Activated naive CD8-positive, alpha-beta T cell treated with anti-CD3 and anti-CD28 coated beads, Interleukin-2, amount 50 U/mL, for 24 hours (primary cell): ENCODE results near the gene ABL1.
"Not testable (repeated sequence)": the region's sequence is repeated elsewhere in the genome, so short reads cannot be mapped to it uniquely, and the experiment has no call there.

ENCODE experiments used
- ATAC-seq: fragments of 150-1000 bp; cut with Tn5 transposase; one replicate; pipeline ENCODE4 v1.10.0; 2021
- DNase-seq: peaks from one replicate; pipeline ENCODE4 v3.0.0; 2021
- H3K27ac Mint-ChIP-seq: one replicate; pipeline ENCODE4 v1.8.0; 2021; ENCODE audit warnings: mild to moderate bottlenecking, mixed read lengths
- H3K27me3 Mint-ChIP-seq: one replicate; pipeline ENCODE4 v1.8.0; 2021; ENCODE audit warnings: mixed read lengths
- H3K36me3 Mint-ChIP-seq: one replicate; pipeline ENCODE4 v1.8.0; 2021; ENCODE audit warnings: low read depth, mixed read lengths
- H3K4me1 Mint-ChIP-seq: one replicate; pipeline ENCODE4 v1.8.0; 2021; ENCODE audit warnings: mixed read lengths
- H3K4me3 Mint-ChIP-seq: one replicate; pipeline ENCODE4 v1.8.0; 2021; ENCODE audit warnings: mild to moderate bottlenecking, moderate library complexity, mixed read lengths
- H3K9me3 Mint-ChIP-seq: one replicate; pipeline ENCODE4 v1.8.0; 2021; ENCODE audit warnings: mixed read lengths

The ABL1 gene

DNA sequence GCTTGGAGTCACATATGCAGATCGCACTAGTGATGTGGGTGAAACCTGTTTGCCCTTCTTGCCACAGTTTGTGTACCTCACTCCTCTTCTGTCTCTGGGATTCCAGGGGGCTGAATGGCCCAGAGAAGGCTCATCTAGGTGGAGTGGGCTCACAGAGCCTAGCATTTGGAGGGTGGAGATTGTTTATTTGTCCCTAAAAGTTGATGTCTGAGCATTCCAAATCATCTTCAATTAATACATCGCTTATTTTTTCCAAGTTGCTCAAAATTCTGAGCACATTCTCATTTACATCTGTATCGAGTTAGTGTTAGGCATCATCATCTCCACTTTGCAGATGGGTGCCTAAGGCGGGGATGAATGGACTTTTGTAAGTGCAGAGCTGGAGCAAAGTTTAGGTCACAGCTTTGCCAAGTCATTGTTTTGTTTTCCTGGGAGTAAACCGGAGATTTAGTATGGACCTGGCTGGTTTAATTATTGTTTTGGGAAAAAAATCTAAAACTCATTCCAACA is 2.0 kb downstream of the ABL1 start:
- DNase-seq (no peak), ATAC-seq (no peak)
- peak overlapping the region; percentile 2 for H3K27ac Mint-ChIP-seq
- H3K9me3 Mint-ChIP-seq = no peaks in the 10 kb centered on the region
- peaks cover 7% of the 10 kb centered on the region for H3K36me3 Mint-ChIP-seq
- H3K27me3 Mint-ChIP-seq = no peaks in the 10 kb centered on the region
- H3K4me3 Mint-ChIP-seq = peak overlapping the region; percentile 55
- peaks cover 41% of the 10 kb centered on the region for H3K4me1 Mint-ChIP-seq

DNA sequence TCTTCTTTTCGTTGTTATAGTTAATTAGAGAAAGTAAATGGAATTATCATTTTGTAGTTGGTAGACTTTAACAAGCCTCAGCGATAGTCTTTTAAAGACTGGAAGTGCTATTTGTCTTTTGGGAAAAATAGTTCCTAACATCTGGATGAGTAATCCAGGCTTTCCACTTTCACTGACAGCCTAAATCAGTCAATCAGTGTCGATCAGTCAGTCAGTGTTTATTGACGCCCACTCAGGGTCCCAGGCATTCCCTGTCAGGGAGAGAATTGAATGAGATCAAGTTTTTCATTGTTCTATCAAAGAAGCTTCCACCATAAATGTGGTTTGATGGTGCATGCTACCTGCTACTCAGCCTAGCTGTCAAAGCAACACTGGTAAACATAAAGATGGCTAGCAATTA is 2.6 kb downstream of the ABL1 start:
- H3K36me3 Mint-ChIP-seq = peaks cover 7% of the 10 kb centered on the region
- no peaks in the 10 kb centered on the region for H3K27me3 Mint-ChIP-seq
- ATAC-seq (no peak), DNase-seq (no peak)
- H3K9me3 Mint-ChIP-seq = no peaks in the 10 kb centered on the region
- no peak overlapping the region for H3K27ac Mint-ChIP-seq
- peak overlapping the region; percentile 55 for H3K4me3 Mint-ChIP-seq
- peaks cover 40% of the 10 kb centered on the region for H3K4me1 Mint-ChIP-seq

DNA sequence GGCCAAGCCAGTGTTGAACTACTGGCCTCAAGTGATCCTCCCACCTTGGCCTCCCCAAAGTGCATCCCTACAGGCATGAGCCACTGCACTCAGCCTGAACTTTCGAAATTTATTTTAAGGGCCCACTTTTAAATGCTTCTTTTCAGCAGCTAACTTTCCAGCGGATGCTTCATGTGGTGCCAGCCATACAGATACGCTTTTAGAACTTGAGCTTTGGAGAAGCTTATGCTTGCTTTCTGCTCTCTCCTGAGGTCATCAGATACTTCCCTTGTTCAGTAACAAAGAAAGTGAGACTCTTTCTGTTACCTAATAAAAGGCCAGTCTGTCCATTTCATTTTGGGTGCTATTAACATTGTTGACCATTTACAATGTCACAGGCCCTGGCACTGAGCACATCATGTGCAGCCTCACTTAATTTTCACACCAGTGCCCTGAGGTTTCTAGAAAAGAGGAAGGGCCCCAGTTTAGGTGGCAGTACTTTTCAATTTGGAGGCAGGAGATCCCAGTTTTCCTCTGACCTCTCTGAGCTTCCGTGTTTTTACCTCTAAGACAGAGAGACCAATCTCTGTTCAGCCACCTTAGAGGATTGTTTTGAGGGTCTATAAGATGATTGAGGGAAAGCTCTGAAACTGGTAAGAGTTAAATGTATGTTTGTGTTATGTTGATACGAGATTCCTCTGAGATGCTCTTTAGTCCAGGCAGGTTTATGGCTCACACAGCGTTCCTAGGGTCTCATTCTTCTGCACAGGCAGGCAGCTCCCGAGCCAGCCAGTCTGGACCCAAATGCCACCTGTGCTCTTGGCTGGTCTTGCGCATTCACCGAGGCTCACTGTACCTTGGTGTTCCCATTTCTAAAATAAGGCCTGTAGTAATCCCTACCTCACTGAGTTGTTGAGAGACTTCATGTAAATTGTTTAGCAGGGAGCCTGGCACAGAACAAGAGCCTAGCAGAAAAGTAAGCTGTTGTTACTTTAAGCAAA is 4.4 kb downstream of the ABL1 start:
- peaks cover 28% of the 10 kb centered on the region for H3K4me1 Mint-ChIP-seq
- no peak overlapping the region for H3K27ac Mint-ChIP-seq
- DNase-seq (no peak), ATAC-seq (no peak)
- H3K27me3 Mint-ChIP-seq = no peaks in the 10 kb centered on the region
- H3K9me3 Mint-ChIP-seq = no peaks in the 10 kb centered on the region
- H3K4me3 Mint-ChIP-seq = no peak overlapping the region
- H3K36me3 Mint-ChIP-seq = peaks cover 9% of the 10 kb centered on the region

DNA sequence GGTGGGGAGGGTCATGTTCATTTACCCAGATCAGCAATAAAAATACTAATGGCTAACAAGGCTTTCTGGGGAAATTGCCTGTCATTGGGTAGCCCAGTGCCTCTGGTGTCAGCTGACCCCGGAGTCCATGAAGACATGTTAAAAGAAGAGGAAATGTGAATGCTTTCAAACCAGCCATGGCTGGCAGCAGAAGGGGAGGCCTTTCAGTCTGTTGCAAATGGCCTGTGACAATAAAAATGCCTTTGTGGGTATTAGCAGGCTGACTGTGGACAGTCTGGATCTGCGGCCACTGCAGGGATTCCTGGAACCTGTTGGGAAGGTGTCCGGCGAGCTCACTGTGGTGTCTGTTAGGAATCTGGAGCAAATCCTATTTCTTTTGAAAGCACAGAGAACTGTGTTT is 7.5 kb downstream of the ABL1 start:
- Mint-ChIP-seq H3K9me3 (no peaks in the 10 kb centered on the region), H3K4me1 (peaks cover 14% of the 10 kb centered on the region), H3K36me3 (peaks cover 2% of the 10 kb centered on the region), H3K27ac (no peak overlapping the region), H3K27me3 (no peaks in the 10 kb centered on the region), H3K4me3 (no peak overlapping the region)
- ATAC-seq = no peak
- no peak for DNase-seq

DNA sequence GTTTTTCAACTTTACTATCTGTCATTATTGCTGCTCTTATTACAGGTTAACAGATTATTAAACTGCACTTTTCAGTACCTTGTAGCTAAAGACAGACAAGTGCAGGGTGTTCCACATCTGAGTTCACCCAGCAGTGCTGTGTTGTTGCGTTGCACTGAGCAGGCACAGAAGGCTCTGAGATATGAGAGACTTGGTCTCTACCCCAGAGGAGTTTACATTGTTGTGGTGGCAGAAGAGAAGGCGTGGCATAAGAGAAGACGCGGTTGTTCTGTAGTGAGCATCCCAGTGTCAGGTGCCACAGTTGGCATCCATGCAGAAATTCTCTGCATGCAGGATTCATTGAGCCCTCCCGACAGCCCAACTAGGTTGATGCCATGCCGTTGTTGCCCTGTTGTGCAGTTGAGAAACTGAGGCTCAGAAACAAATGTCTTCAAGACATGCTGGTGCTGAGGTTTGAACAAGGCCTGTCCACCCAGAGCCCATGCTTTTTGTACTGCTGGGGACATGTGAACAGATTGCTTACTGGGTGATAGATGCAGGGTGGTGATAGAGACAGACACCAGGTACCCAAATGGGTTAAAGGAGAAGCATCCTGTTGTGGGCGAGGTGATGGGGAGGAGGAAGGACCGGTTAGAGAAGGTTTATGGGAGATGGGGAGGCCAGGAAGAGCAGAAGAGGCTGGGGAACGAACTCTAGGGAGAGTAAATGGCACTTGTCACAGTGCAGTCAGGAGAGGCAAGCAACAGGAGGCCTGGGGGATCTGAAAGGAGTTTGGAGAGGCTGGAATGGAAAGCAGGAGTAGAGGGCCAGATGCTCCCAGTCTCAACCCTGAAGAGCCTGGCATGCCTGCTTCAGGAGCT is 8.2 kb downstream of the ABL1 start:
- DNase-seq = no peak
- H3K27ac Mint-ChIP-seq = no peak overlapping the region
- peaks cover 2% of the 10 kb centered on the region for H3K36me3 Mint-ChIP-seq
- H3K4me1 Mint-ChIP-seq = peaks cover 7% of the 10 kb centered on the region
- no peak for ATAC-seq
- no peaks in the 10 kb centered on the region for H3K9me3 Mint-ChIP-seq
- H3K4me3 Mint-ChIP-seq = no peak overlapping the region
- H3K27me3 Mint-ChIP-seq = no peaks in the 10 kb centered on the region

DNA sequence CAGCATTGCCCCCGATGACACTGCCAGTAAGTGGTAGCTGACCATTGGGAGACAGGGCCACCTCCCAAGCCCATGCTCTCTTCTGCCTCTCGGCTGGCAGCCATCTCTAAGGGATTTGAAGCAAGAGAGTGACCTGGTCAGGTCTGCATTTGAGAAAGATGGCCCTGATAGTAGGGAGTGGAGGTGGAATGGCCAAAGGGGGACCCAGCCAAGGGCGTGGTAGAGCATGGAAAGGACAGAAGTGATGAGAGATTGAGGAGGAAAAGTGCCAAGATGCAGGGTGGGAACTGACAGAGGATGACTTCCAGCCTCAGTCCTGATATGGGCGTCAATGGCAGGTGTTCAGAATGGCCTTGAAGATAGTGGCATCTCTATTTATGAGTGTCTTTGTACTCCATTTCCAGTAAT is 9.0 kb downstream of the ABL1 start:
- Mint-ChIP-seq H3K36me3 (peaks cover 2% of the 10 kb centered on the region), H3K27ac (no peak overlapping the region), H3K9me3 (no peaks in the 10 kb centered on the region), H3K27me3 (no peaks in the 10 kb centered on the region), H3K4me3 (no peak overlapping the region), H3K4me1 (peaks cover 7% of the 10 kb centered on the region)
- DNase-seq = no peak
- ATAC-seq = no peak

DNA sequence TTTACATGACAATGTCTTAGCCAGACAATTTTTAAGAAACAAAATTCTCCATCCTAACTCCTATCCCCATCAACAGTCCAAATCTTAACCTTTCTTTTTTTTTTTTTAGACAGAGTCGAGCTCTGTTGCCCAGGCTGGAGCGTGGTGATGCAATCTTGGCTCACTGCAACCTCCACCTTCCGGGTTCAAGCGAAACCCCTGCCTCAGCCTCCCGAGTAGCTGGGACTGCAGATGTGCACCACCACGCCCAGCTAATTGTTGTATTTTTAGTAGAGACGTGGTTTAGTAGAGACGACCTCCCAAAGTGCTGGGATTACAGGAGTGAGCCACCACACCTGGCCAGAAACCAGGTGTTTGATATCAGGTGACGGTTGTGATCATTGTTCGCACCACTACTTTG is 10.2 kb downstream of the ABL1 start:
- Mint-ChIP-seq H3K9me3 (no peaks in the 10 kb centered on the region), H3K27ac (no peak overlapping the region), H3K4me1 (peaks cover 7% of the 10 kb centered on the region), H3K27me3 (no peaks in the 10 kb centered on the region), H3K4me3 (no peak overlapping the region), H3K36me3 (peaks cover 2% of the 10 kb centered on the region)
- no peak for ATAC-seq
- no peak for DNase-seq

DNA sequence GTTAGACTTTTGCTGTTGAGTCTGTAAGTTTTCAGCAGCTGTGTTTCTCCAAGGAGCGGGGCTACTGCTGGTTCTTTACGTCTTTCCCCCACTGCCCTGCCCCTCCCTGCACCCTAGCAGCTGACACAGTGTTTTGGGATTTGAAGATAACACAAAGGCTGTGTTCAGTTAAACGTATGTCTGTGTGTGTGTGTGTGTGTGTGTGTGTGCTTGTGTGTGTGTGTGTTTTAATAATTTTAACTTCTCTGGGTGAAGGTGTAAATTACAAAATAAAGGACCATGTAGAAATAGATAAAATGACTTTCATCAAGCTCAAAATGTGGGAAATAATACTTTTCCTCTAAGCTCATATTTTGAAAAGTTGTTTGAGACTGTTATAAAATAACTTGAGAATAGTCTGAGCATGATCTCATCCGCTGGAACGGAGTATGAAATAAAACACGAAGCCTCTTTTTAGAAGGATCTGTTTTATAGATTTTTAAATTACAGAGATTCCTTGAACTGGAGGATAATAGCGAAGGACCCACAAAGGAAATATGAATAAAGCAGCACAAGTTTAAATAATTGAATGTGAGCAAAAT is 10.9 kb downstream of the ABL1 start:
- no peak overlapping the region for H3K4me3 Mint-ChIP-seq
- peaks cover 2% of the 10 kb centered on the region for H3K36me3 Mint-ChIP-seq
- no peak overlapping the region for H3K27ac Mint-ChIP-seq
- ATAC-seq (no peak), DNase-seq (no peak)
- no peaks in the 10 kb centered on the region for H3K9me3 Mint-ChIP-seq
- peaks cover 7% of the 10 kb centered on the region for H3K4me1 Mint-ChIP-seq
- H3K27me3 Mint-ChIP-seq = no peaks in the 10 kb centered on the region

DNA sequence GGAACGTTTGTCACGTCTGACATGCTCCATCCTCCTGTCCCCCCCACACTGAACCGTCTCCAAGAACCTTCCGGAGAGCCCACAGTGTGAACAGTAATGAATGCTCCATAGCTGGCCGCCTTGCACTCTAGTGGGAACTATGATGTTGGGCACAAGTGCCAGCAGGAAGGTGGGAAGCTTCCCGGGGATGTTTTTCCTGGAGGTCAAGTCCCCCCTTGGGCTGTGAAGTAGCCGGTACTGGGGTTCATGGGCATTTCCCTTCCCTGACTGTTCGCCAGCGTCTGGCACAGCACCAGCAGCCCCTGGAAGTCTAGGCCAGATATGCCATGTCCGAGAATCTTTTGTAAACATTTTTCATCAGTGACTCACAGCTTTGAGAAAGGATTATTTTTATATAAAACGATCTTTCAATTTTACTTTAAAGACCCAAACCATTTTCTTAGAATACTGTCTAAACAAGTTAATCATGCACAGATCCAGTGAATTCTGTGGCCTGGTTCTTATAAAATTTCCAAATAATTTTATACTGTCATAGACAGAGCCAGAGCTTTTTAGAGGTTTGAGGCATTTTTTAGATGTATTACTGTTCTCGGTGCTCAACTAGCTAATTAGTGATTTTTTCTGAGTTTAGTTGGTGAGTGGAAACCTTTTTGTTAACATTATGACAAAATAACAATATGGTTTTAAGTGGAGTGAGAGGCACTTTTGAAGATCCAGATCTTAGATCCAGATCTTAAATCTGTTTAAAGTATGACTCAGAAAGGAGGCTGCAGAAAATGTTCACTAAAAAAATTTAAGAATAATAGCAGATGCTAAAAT is 11.6 kb downstream of the ABL1 start:
- DNase-seq (no peak), ATAC-seq (no peak)
- H3K4me3 Mint-ChIP-seq = no peak overlapping the region
- H3K9me3 Mint-ChIP-seq = no peaks in the 10 kb centered on the region
- H3K36me3 Mint-ChIP-seq = peaks cover 2% of the 10 kb centered on the region
- H3K4me1 Mint-ChIP-seq = peaks cover 7% of the 10 kb centered on the region
- H3K27ac Mint-ChIP-seq = no peak overlapping the region
- H3K27me3 Mint-ChIP-seq = no peaks in the 10 kb centered on the region

DNA sequence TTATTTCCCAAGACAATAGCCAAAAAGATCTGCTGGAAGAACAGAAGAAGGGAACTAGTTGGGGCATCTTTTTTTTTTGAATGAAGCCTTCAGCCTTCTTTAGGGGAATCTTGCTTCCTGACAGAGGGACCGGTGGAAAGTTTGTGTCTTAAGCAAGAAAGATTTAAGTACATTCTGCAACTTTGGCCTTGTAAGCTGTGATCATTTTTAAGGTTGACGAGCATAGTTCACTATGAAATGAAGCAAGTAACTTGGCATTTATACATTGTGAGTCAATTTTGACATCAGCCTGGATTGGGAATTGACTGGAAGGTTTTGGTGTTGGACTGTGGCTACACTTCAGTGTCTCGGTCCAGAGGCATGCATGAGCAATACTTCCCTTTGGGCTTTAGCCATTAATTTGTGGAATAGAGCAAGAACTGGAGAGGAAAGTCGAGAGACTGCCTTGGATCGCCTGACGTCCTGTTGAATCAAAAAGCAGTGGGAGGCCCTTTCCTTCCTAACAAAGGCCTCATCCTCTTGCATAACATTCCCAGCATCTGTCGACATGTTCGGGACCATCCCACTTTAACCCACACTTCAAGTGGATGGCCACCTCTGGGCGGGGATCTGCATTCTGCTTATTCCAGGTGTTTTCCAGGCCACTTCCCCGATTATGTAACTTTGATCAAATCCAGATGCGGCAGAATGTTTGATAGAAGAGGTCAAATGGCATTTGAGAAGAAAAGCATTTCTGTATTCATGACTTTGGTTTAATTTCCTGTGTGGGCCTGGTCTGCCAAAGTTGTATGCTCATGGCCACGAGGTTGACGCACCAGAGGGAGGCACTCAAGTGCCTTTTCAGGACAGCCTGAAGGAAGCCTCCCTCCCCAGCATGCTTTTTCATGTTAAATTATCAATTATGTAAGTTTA is 12.5 kb downstream of the ABL1 start:
- Mint-ChIP-seq H3K27me3 (no peaks in the 10 kb centered on the region), H3K4me3 (no peak overlapping the region), H3K36me3 (peaks cover 2% of the 10 kb centered on the region), H3K4me1 (peaks cover 2% of the 10 kb centered on the region), H3K27ac (no peak overlapping the region), H3K9me3 (no peaks in the 10 kb centered on the region)
- no peak for DNase-seq
- ATAC-seq = no peak

DNA sequence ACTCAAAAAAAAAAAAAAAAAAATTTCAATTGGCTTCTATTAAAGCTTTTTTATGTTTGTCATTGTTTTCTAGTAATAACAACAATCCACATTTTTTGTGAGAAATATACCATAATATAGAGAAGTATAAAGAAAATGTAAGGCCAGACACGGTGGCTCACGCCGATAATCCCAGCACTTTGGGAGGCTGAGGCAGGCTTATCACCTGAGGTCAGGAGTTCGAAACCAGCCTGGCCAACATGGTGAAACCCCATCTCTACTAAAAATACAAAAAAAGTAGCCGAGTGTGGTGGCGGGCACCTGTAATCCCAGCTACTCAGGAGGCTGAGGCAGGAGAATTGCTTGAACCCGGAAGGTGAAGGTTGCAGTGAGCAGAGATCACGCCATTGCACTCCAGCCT is 13.5 kb downstream of the ABL1 start:
- not testable (repeated sequence) for H3K4me1 Mint-ChIP-seq, H3K4me3 Mint-ChIP-seq, H3K36me3 Mint-ChIP-seq, H3K27me3 Mint-ChIP-seq, DNase-seq, H3K9me3 Mint-ChIP-seq, ATAC-seq, H3K27ac Mint-ChIP-seq

DNA sequence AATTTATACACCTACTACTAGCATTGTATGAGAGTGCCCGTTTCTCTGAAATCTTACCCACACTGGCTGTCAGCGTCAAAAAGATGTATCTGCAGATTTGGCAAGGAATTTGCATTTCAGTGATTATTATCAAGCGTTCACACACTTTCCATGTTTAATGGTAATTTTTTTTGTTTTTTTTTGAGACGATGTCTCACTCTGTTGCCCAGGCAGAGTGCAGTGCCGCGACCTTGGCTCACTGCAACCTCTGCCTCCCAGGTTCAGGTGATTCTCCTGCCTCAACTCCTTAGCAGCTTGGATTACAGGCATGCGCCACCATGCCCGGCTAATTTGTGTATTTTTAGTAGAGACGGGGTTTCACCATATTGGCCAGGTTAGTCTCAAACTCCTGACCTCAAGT is 14.3 kb downstream of the ABL1 start:
- Mint-ChIP-seq H3K9me3 (no peaks in the 10 kb centered on the region), H3K27ac (no peak overlapping the region), H3K27me3 (no peaks in the 10 kb centered on the region), H3K36me3 (peaks cover 3% of the 10 kb centered on the region), H3K4me1 (peaks cover 2% of the 10 kb centered on the region), H3K4me3 (no peak overlapping the region)
- no peak for DNase-seq
- no peak for ATAC-seq

DNA sequence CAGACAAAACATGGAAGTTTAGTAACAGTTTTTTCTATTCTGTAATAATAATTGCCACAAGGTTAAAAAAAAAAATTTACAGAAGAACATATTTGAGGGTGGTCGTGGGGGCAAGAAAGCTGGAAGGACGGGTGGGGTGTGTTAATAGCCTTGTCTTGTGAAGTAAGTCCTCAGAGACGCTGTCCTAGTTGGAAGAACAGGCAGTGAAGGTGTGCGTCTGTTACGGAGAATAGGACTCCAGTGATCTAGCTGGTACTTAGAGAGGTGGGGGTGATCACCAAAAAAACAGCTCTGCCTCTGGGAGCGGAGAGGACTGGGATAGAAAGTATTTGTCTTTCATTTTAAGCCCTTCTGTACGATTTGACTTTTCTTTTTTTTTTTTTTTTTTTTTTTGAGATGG is 17.7 kb downstream of the ABL1 start:
- H3K9me3 Mint-ChIP-seq = no peaks in the 10 kb centered on the region
- H3K27me3 Mint-ChIP-seq = no peaks in the 10 kb centered on the region
- no peak overlapping the region for H3K4me3 Mint-ChIP-seq
- no peak for ATAC-seq
- no peaks in the 10 kb centered on the region for H3K4me1 Mint-ChIP-seq
- DNase-seq = no peak
- H3K36me3 Mint-ChIP-seq = peaks cover 6% of the 10 kb centered on the region
- H3K27ac Mint-ChIP-seq = no peak overlapping the region
